ENCODE data around the gene LMO1. TPM values are rescaled to one million over a fixed set of nuclear protein-coding genes. Genes with fewer than 3 reads are reported as not detected.

The LMO1 gene
- total RNA-seq (1 to 10 TPM; 3.2 to 9.3 (median 4.4) TPM), polyA plus RNA-seq (1 to 10 TPM in 2 of 3 donors, under 1 TPM in 1; 0.74 to 3.0 (median 2.0) TPM)
- long read RNA-seq, donor 1, result 0 reads
- long read RNA-seq, donor 2, transcript LMO1-201 (4 exons, 1,279 nt), result major isoform, 6 of 10 reads
- long read RNA-seq, donor 2, partial matches to known transcripts, result 0 of 10 reads
- long read RNA-seq, donor 2, other reads (novel, unspliced or antisense), result 4 of 10 reads

- peak; percentile 83 to 90 for DNase-seq
- Histone ChIP-seq H3K27me3 (ENCODE audit: insufficient read depth in 3 of 3, low read length in 2 of 3) (peaks cover 0 to 40% (median 16%) of the 10 kb centered on the region in 3 donors), H3K4me1 (peaks cover 19% of the 10 kb centered on the region), H3K4me3 (peak within 1 kb of the TSS; percentile 74), H3K9me3 (no peaks in the 10 kb centered on the region), H3K36me3 (ENCODE audit: insufficient read depth in 1 of 2, low read depth in 1 of 2) (no peaks in the 10 kb centered on the region), H3K27ac (peak within 1 kb of the TSS; percentile 73)
- WGBS, 3 donors, result 3 to 8% (median 4%) methylated on average over 22 of the region's 22 CpGs
- peak; percentile 72 to 81 (median 76) for ATAC-seq
- TF ChIP-seq CTCF (IDR thresholded peaks at IDR 0.05), result peak; percentile 89
- intact Hi-C loops (cut with DNase I), result loop anchor here (1.0 to 2.0 kb wide), 3 partner anchors 17 to 39 kb away; no protein-coding TSS in a partner anchor
Measured at GRCh38 chr11:8263769-8264410, at the start of gene LMO1. Gene LMO1 (minus strand): TSS chr11:8263878. CDS start chr11:8263362, 516 bp downstream.

- Histone ChIP-seq H3K4me3 (no peak overlapping the region), H3K36me3 (ENCODE audit: insufficient read depth in 1 of 2, low read depth in 1 of 2) (no peaks in the 10 kb centered on the region), H3K9me3 (no peaks in the 10 kb centered on the region), H3K27ac (no peak overlapping the region), H3K4me1 (no peaks in the 10 kb centered on the region), H3K27me3 (ENCODE audit: insufficient read depth in 3 of 3, low read length in 2 of 3) (no peaks in the 10 kb centered on the region)
- TF ChIP-seq CTCF (IDR thresholded peaks at IDR 0.05), result no peak
- DNase-seq (peak in 1 of 2 donors; percentile 12), ATAC-seq (no peak)
- intact Hi-C loops (cut with DNase I), result loop anchor here in 1 of 2 donors (5.0 kb wide), 1 partner anchor 91 kb away; no protein-coding TSS in a partner anchor
- WGBS, 3 donors, result 81 to 87% (median 82%) methylated on average over 10 of the region's 10 CpGs
Measured at GRCh38 chr11:8312986-8313385, 49.3 kb upstream of the LMO1 start.

- H3K27ac ChIP-seq, result no peak overlapping the region
- DNase-seq (peak in 1 of 2 donors; percentile 40), ATAC-seq (no peak)
- H3K9me3 ChIP-seq, result no peaks in the 10 kb centered on the region
- H3K4me3 ChIP-seq, result no peak overlapping the region
- intact Hi-C loops (cut with DNase I), result loop anchor here in 1 of 2 donors (5.0 kb wide), 1 partner anchor 89 kb away; no protein-coding TSS in a partner anchor
- WGBS, 3 donors, result 76 to 79% (median 77%) methylated on average over 10 of the region's 10 CpGs
- TF ChIP-seq CTCF (IDR thresholded peaks at IDR 0.05), result no peak
- H3K27me3 ChIP-seq (ENCODE audit: insufficient read depth in 3 of 3, low read length in 2 of 3), result no peaks in the 10 kb centered on the region
- H3K36me3 ChIP-seq (ENCODE audit: insufficient read depth in 1 of 2, low read depth in 1 of 2), result no peaks in the 10 kb centered on the region
- no peaks in the 10 kb centered on the region for H3K4me1 ChIP-seq
Measured at GRCh38 chr11:8311366-8311765, 47.7 kb upstream of the LMO1 start.

- H3K36me3 ChIP-seq (ENCODE audit: insufficient read depth in 1 of 2, low read depth in 1 of 2), result no peaks in the 10 kb centered on the region
- H3K27me3 ChIP-seq (ENCODE audit: insufficient read depth in 3 of 3, low read length in 2 of 3), result no peaks in the 10 kb centered on the region
- TF ChIP-seq CTCF (IDR thresholded peaks at IDR 0.05), result no peak
- H3K9me3 ChIP-seq, result no peaks in the 10 kb centered on the region
- no peak overlapping the region for H3K27ac ChIP-seq
- 81 to 95% (median 88%) methylated on average over 11 of the region's 11 CpGs for WGBS, 3 donors
- no peaks in the 10 kb centered on the region for H3K4me1 ChIP-seq
- no peak overlapping the region for H3K4me3 ChIP-seq
- no peak for ATAC-seq
- no peak for DNase-seq
- intact Hi-C loops (cut with DNase I), result loop anchor here in 1 of 2 donors (5.0 kb wide), 1 partner anchor 89 kb away; no protein-coding TSS in a partner anchor
Measured at GRCh38 chr11:8310743-8311298, 47.1 kb upstream of the LMO1 start.
